ENCODE data around the gene FBXL13. TPM values are rescaled to one million over a fixed set of nuclear protein-coding genes. Genes with fewer than 3 reads are reported as not detected.
"Not testable (repeated sequence)": the region's sequence is repeated elsewhere in the genome, so short reads cannot be mapped to it uniquely, and the experiment has no call there.

The FBXL13 gene
- total RNA-seq, 1 donor from 2014 or later: 0.45 TPM

GRCh38 chr7:103031781-103032180 lies 42.8 kb downstream of the FBXL13 start:
- no peak overlapping the region for H3K27ac Mint-ChIP-seq (ENCODE audit: unreplicated experiment)
- H3K36me3 Mint-ChIP-seq (ENCODE audit: low read depth): no peaks in the 10 kb centered on the region
- DNase-seq (ENCODE audit: low spot score): no peak
- H3K4me1 Mint-ChIP-seq (ENCODE audit: low read depth): peaks cover 7% of the 10 kb centered on the region
- H3K27me3 Mint-ChIP-seq (ENCODE audit: low read depth): no peaks in the 10 kb centered on the region
- H3K9me3 Mint-ChIP-seq (ENCODE audit: low read depth): no peaks in the 10 kb centered on the region
- H3K4me3 Mint-ChIP-seq (ENCODE audit: unreplicated experiment): no peak overlapping the region
- no peak for TF ChIP-seq CTCF (IDR thresholded peaks at IDR 0.05)

GRCh38 chr7:103031024-103031423 lies 43.6 kb downstream of the FBXL13 start:
- no peak for TF ChIP-seq CTCF (IDR thresholded peaks at IDR 0.05)
- Mint-ChIP-seq H3K9me3 (ENCODE audit: low read depth) (no peaks in the 10 kb centered on the region), H3K27me3 (ENCODE audit: low read depth) (no peaks in the 10 kb centered on the region), H3K27ac (ENCODE audit: unreplicated experiment) (no peak overlapping the region), H3K36me3 (ENCODE audit: low read depth) (no peaks in the 10 kb centered on the region), H3K4me1 (ENCODE audit: low read depth) (peaks cover 4% of the 10 kb centered on the region), H3K4me3 (ENCODE audit: unreplicated experiment) (no peak overlapping the region)
- no peak for DNase-seq (ENCODE audit: low spot score)

GRCh38 chr7:103025341-103025740 lies 49.3 kb downstream of the FBXL13 start:
- H3K4me1 Mint-ChIP-seq (ENCODE audit: low read depth): no peaks in the 10 kb centered on the region
- no peaks in the 10 kb centered on the region for H3K27me3 Mint-ChIP-seq (ENCODE audit: low read depth)
- no peak for DNase-seq (ENCODE audit: low spot score)
- H3K27ac Mint-ChIP-seq (ENCODE audit: unreplicated experiment): no peak overlapping the region
- no peak for TF ChIP-seq CTCF (IDR thresholded peaks at IDR 0.05)
- peaks cover 14% of the 10 kb centered on the region for H3K9me3 Mint-ChIP-seq (ENCODE audit: low read depth)
- H3K36me3 Mint-ChIP-seq (ENCODE audit: low read depth): peaks cover 9% of the 10 kb centered on the region
- H3K4me3 Mint-ChIP-seq (ENCODE audit: unreplicated experiment): no peak overlapping the region

DNA sequence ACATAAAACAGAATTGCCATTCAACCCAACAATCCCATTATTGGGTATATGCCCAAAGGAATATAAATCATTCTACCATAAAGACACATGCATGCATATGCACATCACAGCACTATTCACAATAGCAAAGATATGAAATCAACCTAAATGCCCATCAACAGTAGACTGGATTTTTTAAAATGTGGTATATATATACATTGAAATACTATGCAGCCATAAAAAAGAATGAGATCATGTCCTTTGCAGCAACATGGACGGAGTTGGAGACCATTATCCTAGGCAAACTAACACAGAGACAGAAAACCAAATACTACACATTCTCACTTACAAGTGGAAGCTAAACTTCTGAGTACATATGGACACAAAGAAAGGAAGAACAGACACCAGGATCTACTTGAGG lies 51.0 kb downstream of the FBXL13 start:
- not testable (repeated sequence) for H3K27me3 Mint-ChIP-seq (ENCODE audit: low read depth); H3K4me1 Mint-ChIP-seq (ENCODE audit: low read depth)

GRCh38 chr7:103021490-103021889 lies 53.1 kb downstream of the FBXL13 start:
- H3K4me3 Mint-ChIP-seq (ENCODE audit: unreplicated experiment); H3K27ac Mint-ChIP-seq (ENCODE audit: unreplicated experiment); H3K27me3 Mint-ChIP-seq (ENCODE audit: low read depth); DNase-seq (ENCODE audit: low spot score); H3K4me1 Mint-ChIP-seq (ENCODE audit: low read depth): not testable (repeated sequence)
- Mint-ChIP-seq H3K9me3 (ENCODE audit: low read depth) (peaks cover 33% of the 10 kb centered on the region), H3K36me3 (ENCODE audit: low read depth) (peaks cover 23% of the 10 kb centered on the region)

More for the DNA sequence above, 51.0 kb downstream of the FBXL13 start:
- not testable (repeated sequence) for DNase-seq (ENCODE audit: low spot score); H3K27ac Mint-ChIP-seq (ENCODE audit: unreplicated experiment); H3K4me3 Mint-ChIP-seq (ENCODE audit: unreplicated experiment)
- peaks cover 18% of the 10 kb centered on the region for H3K36me3 Mint-ChIP-seq (ENCODE audit: low read depth)
- H3K9me3 Mint-ChIP-seq (ENCODE audit: low read depth): peaks cover 22% of the 10 kb centered on the region

- DNase-seq (ENCODE audit: low spot score); H3K27me3 Mint-ChIP-seq (ENCODE audit: low read depth); H3K4me3 Mint-ChIP-seq (ENCODE audit: unreplicated experiment); H3K4me1 Mint-ChIP-seq (ENCODE audit: low read depth); H3K27ac Mint-ChIP-seq (ENCODE audit: unreplicated experiment): not testable (repeated sequence)
- peaks cover 36% of the 10 kb centered on the region for H3K9me3 Mint-ChIP-seq (ENCODE audit: low read depth)
- peaks cover 23% of the 10 kb centered on the region for H3K36me3 Mint-ChIP-seq (ENCODE audit: low read depth)
Observed at GRCh38 chr7:103020876-103021275, 53.7 kb downstream of the FBXL13 start.

GRCh38 chr7:103018295-103018694 lies 56.3 kb downstream of the FBXL13 start:
- H3K36me3 Mint-ChIP-seq (ENCODE audit: low read depth): peaks cover 27% of the 10 kb centered on the region
- not testable (repeated sequence) for H3K27ac Mint-ChIP-seq (ENCODE audit: unreplicated experiment); H3K4me3 Mint-ChIP-seq (ENCODE audit: unreplicated experiment); H3K27me3 Mint-ChIP-seq (ENCODE audit: low read depth); H3K4me1 Mint-ChIP-seq (ENCODE audit: low read depth); DNase-seq (ENCODE audit: low spot score)
- peaks cover 36% of the 10 kb centered on the region for H3K9me3 Mint-ChIP-seq (ENCODE audit: low read depth)

Data from chondrocyte (in vitro differentiated cells).